Measurements from ENCODE around the gene SRRM5. TPM values are rescaled to one million over a fixed set of nuclear protein-coding genes. Genes with fewer than 3 reads are reported as not detected.
A peak's percentile ranks its signal among the peaks of the same experiment; 100 is the strongest.

The SRRM5 gene
- total RNA-seq, 2 donors from 2014 or later: 0.28 to 0.59 TPM

DNA sequence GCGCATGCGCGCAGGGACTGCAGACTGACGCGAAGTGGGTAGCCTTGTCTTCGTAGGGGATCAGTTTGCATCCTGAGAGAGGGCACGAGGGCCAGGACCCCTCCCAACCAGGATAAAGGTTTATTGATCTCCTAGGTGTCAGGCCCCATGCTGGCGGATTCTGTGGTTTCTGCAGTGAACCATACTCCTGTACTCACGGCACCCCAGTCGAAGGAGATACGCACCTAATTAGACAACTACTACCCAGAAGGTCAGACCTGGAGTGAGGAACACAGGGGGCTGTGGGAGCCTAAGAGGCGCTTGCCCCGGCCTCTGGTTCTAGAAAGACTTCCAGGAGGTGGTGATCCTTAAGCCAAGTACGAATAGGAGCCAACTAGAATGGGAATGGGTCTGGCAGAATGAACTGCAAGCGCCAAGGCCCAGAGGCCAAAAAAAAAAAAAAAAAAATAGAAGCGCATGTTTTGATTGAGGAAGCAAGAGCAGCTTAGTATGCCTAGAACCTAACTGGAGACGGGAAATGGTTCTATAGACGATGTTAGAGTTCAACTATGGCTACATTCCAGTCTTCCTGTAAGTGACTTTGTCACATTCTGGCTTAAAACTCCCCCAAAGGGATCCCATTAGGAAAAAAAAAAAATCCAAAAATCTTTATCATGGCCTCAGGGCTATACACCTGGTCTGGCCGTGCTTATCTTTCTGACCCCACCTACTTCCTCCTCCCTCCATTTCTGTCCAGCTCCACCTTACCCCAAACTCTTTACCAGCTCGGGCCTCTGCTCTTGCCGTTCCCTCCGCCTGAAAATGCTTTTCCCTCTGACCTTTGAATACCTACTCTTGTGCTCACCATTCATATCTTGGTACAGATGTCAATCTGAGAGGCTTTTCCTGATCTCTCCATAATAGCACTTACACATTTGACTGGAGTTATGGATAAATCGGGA, 8.4 kb downstream of the SRRM5 start:
- Histone ChIP-seq H3K27me3 (replicated peaks; ENCODE audit: insufficient read depth) (no peaks in the 10 kb centered on the region), H3K4me1 (replicated peaks) (no peaks in the 10 kb centered on the region), H3K27ac (peak overlapping the region; percentile 91), H3K36me3 (no peaks in the 10 kb centered on the region), H3K4me3 (peak overlapping the region; percentile 68 to 73), H3K9me3 (no peaks in the 10 kb centered on the region)
- TF ChIP-seq POLR2AphosphoS5 (IDR thresholded peaks at IDR 0.05) (no peak), POLR2A (IDR thresholded peaks at IDR 0.05) (no peak)
- no peak for DNase-seq (ENCODE audit: low spot score)
- WGBS: 33% methylated on average over 23 of the region's 23 CpGs
- intact Hi-C loops (cut with DNase I): no loop called here

DNA sequence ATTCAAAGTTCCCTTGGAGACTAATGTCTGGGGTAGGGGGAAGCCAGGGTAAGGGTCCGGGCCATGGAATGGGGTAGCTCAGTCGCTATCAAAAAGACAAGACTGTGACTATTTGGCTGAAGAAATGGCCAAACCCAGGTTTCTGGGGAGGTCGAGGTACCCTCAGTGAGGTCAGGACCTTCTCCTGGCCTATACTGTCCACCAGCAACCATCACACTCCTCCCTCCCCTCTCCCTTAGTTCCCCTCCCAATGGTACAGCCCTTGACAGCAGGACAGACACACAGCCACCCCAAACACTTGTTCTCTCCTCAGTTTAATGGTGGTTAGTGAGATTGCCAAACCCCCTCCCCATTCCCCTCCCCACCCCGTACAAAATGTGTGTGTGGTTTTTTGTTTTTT, 10.2 kb downstream of the SRRM5 start:
- TF ChIP-seq POLR2A (IDR thresholded peaks at IDR 0.05) (no peak), POLR2AphosphoS5 (IDR thresholded peaks at IDR 0.05) (no peak)
- TF ChIP-seq, protein P1, sequence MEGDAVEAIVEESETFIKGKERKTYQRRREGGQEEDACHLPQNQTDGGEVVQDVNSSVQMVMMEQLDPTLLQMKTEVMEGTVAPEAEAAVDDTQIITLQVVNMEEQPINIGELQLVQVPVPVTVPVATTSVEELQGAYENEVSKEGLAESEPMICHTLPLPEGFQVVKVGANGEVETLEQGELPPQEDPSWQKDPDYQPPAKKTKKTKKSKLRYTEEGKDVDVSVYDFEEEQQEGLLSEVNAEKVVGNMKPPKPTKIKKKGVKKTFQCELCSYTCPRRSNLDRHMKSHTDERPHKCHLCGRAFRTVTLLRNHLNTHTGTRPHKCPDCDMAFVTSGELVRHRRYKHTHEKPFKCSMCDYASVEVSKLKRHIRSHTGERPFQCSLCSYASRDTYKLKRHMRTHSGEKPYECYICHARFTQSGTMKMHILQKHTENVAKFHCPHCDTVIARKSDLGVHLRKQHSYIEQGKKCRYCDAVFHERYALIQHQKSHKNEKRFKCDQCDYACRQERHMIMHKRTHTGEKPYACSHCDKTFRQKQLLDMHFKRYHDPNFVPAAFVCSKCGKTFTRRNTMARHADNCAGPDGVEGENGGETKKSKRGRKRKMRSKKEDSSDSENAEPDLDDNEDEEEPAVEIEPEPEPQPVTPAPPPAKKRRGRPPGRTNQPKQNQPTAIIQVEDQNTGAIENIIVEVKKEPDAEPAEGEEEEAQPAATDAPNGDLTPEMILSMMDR (IDR thresholded peaks at IDR 0.05): no peak
- no peaks in the 10 kb centered on the region for H3K9me3 ChIP-seq
- H3K36me3 ChIP-seq: no peaks in the 10 kb centered on the region
- WGBS: 73% methylated on average over 4 of the region's 4 CpGs
- no peaks in the 10 kb centered on the region for H3K4me1 ChIP-seq (replicated peaks)
- no peak for DNase-seq (ENCODE audit: low spot score)
- no peak overlapping the region for H3K27ac ChIP-seq
- intact Hi-C loops (cut with DNase I): no loop called here
- H3K4me3 ChIP-seq: no peak overlapping the region
- no peaks in the 10 kb centered on the region for H3K27me3 ChIP-seq (replicated peaks; ENCODE audit: insufficient read depth)

DNA sequence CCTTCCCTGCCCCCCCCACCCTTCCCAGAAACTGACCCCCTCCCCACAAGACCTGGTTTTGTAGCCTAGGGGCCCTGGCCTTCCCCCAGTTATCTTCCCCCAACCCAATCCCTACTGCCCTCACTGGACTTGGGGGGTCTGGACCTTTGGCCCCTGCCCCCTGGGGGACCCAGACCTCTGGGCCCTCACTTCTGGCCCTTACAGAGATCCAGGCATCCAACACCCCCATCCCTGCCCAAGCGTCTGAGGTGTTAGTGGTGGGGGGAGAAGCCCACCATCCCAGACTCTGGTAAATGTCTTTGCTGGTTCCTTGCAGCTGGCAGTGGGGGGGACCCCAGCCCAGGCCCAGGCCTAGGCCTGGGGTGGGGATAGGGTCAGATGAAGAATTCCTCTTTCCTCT, 11.1 kb downstream of the SRRM5 start:
- WGBS: 88% methylated on average over 1 of the region's 1 CpG
- H3K36me3 ChIP-seq: no peaks in the 10 kb centered on the region
- no peaks in the 10 kb centered on the region for H3K9me3 ChIP-seq
- no peak for DNase-seq (ENCODE audit: low spot score)
- intact Hi-C loops (cut with DNase I): no loop called here
- H3K27me3 ChIP-seq (replicated peaks; ENCODE audit: insufficient read depth): no peaks in the 10 kb centered on the region
- no peak overlapping the region for H3K27ac ChIP-seq
- no peaks in the 10 kb centered on the region for H3K4me1 ChIP-seq (replicated peaks)
- H3K4me3 ChIP-seq: no peak overlapping the region
- no peak for TF ChIP-seq POLR2A (IDR thresholded peaks at IDR 0.05)
- no peak for TF ChIP-seq POLR2AphosphoS5 (IDR thresholded peaks at IDR 0.05)
- TF ChIP-seq, protein P1 (IDR thresholded peaks at IDR 0.05): no peak

DNA sequence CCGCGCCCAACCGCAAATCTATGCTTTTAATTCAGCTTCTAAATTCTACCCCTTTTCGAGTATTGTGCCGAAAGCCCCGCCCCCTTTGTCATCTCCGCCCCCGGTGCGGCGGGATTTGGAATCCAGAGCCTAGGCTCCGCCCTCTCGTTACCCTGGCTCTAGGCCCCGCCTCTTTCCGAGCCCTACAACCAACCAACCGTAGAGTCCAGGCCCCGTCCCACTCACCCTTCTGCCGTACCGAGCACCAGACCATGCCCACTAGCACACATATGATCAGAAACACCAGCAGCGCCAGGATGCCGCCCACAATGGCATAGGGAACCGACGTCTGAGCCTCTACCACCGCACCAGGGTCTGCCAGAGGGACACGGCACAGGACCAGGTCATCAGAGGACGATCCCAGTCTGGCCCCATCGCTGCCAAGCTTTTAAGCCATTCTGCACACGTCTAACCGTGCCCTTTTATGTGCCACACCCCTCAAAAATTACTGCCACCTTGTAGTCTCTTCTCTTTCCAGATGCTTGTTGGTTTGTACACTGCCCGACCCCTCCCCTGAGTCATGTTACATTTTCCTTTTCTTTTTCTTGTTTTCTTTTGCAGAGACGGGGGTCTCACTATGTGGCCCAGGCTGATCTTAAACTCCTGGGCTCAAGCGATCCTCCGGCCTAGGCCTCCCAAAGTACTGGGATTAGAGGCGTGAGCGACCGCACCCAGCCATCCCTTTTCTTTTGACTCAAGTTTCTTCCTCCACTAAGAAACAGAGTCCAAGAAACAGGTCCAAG, 12.2 kb downstream of the SRRM5 start:
- no peak overlapping the region for H3K27ac ChIP-seq
- H3K4me1 ChIP-seq (replicated peaks): no peaks in the 10 kb centered on the region
- no peaks in the 10 kb centered on the region for H3K27me3 ChIP-seq (replicated peaks; ENCODE audit: insufficient read depth)
- H3K36me3 ChIP-seq: no peaks in the 10 kb centered on the region
- WGBS: 90% methylated on average over 35 of the region's 35 CpGs
- no peaks in the 10 kb centered on the region for H3K9me3 ChIP-seq
- DNase-seq (ENCODE audit: low spot score): no peak
- intact Hi-C loops (cut with DNase I): no loop called here
- no peak for TF ChIP-seq POLR2A (IDR thresholded peaks at IDR 0.05)
- TF ChIP-seq, protein P1 (IDR thresholded peaks at IDR 0.05): no peak
- TF ChIP-seq POLR2AphosphoS5 (IDR thresholded peaks at IDR 0.05): no peak
- H3K4me3 ChIP-seq: no peak overlapping the region

DNA sequence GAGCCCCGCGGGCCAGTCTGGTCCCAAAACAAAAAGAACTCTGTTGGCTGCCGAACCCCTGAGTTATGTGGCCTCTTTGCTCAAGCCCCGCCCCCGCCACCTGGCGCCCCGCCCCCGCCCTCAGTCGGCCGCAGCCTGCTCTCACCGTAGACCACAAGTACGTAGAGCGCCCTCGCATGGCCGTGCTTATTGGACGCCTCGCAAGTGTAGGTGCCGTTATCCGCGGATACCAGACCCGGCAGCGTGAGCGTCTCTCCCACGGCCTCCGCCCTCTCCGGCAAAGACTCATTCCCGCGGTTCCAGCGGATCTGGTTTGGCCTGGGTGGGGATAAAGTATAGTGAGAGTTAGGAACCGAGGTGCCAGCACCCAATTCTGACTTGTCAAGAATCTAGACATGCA, 13.0 kb downstream of the SRRM5 start:
- Histone ChIP-seq H3K27ac (no peak overlapping the region), H3K4me3 (no peak overlapping the region), H3K4me1 (replicated peaks) (no peaks in the 10 kb centered on the region), H3K9me3 (no peaks in the 10 kb centered on the region), H3K36me3 (no peaks in the 10 kb centered on the region), H3K27me3 (replicated peaks; ENCODE audit: insufficient read depth) (no peaks in the 10 kb centered on the region)
- no peak for DNase-seq (ENCODE audit: low spot score)
- no peak for TF ChIP-seq POLR2A (IDR thresholded peaks at IDR 0.05)
- TF ChIP-seq, protein P1 (IDR thresholded peaks at IDR 0.05): peak in 1 of 4 experiments; percentile 5
- intact Hi-C loops (cut with DNase I): no loop called here
- WGBS: 39% methylated on average over 30 of the region's 30 CpGs
